Kidney epithelial cell (primary cell): Measurements from ENCODE around the gene DPEP1. TPM values are rescaled to one million over a fixed set of nuclear protein-coding genes. Genes with fewer than 3 reads are reported as not detected.

Source experiments
- DNase-seq: peaks from one replicate; pipeline ENCODE4 v3.0.0-alpha.2; 2010; ENCODE audit warnings: low read depth
- H3K27me3 ChIP-seq: 2 replicates; pipeline ENCODE4 v1.6.0; 2011; ENCODE audit warnings: low read length; ENCODE audit not compliant: control insufficient read depth, insufficient read depth
- H3K36me3 ChIP-seq: 2 replicates; pipeline ENCODE4 v1.5.1; 2011; ENCODE audit warnings: low read length; ENCODE audit not compliant: control insufficient read depth, insufficient read depth
- H3K4me3 ChIP-seq: 2 replicates; pipeline ENCODE4 v1.5.1; 2011; ENCODE audit warnings: low read depth, mild to moderate bottlenecking, control low read depth, low read length
- CTCF ChIP-seq: IDR thresholded peaks from 2 replicates; pipeline ENCODE4 v1.5.1; 2011; ENCODE audit warnings: mild to moderate bottlenecking, moderate library complexity, low read length, control low read depth, inconsistent platforms; ENCODE audit not compliant: insufficient read depth, poor library complexity, severe bottlenecking
- total RNA-seq: library from RNA; depleted of rRNA; stranded (reverse); fragments of >200 nt; gene quantifications from 2 replicates; pipeline ENCODE4 v1.2.3, GENCODE V29; 2015

DPEP1 gene
- total RNA-seq, 1 donor from 2014 or later = 1.2 TPM

- no peak for TF ChIP-seq CTCF
- no peak overlapping the region for H3K4me3 ChIP-seq
- no peak for DNase-seq
- no peaks in the 10 kb centered on the region for H3K36me3 ChIP-seq
- peaks cover 16% of the 10 kb centered on the region for H3K27me3 ChIP-seq
Observed at GRCh38 chr16:89637379-89637778, 23.9 kb downstream of the DPEP1 start.

- H3K4me3 ChIP-seq = no peak overlapping the region
- H3K27me3 ChIP-seq = peaks cover 6% of the 10 kb centered on the region
- H3K36me3 ChIP-seq = no peaks in the 10 kb centered on the region
- TF ChIP-seq CTCF = no peak
- no peak for DNase-seq
Observed at GRCh38 chr16:89638455-89638854, 25.0 kb downstream of the DPEP1 start.

- no peak for TF ChIP-seq CTCF
- no peaks in the 10 kb centered on the region for H3K36me3 ChIP-seq
Observed at GRCh38 chr16:89639385-89639784, 25.9 kb downstream of the DPEP1 start.

GRCh38 chr16:89641458-89642119, 28.1 kb downstream of the DPEP1 start:
- no peak for TF ChIP-seq CTCF
- Histone ChIP-seq H3K4me3 (no peak overlapping the region), H3K36me3 (peaks cover under 1% of the 10 kb centered on the region), H3K27me3 (no peaks in the 10 kb centered on the region)
- no peak for DNase-seq

More at GRCh38 chr16:89639385-89639784, 25.9 kb downstream of the DPEP1 start:
- H3K4me3 ChIP-seq = no peak overlapping the region
- H3K27me3 ChIP-seq = peaks cover 2% of the 10 kb centered on the region
- no peak for DNase-seq

GRCh38 chr16:89642574-89642973, 29.1 kb downstream of the DPEP1 start:
- TF ChIP-seq CTCF = no peak
- H3K36me3 ChIP-seq = peaks cover 1% of the 10 kb centered on the region
- H3K4me3 ChIP-seq = no peak overlapping the region
- no peaks in the 10 kb centered on the region for H3K27me3 ChIP-seq
- DNase-seq = no peak

GRCh38 chr16:89643769-89644300, 30.4 kb downstream of the DPEP1 start:
- DNase-seq = no peak
- H3K27me3 ChIP-seq = no peaks in the 10 kb centered on the region
- no peak for TF ChIP-seq CTCF

More at GRCh38 chr16:89643769-89644300, 30.4 kb downstream of the DPEP1 start:
- H3K4me3 ChIP-seq = no peak overlapping the region
- H3K36me3 ChIP-seq = peaks cover 1% of the 10 kb centered on the region
